Hepatocyte (in vitro differentiated cells): ENCODE data around the gene ABCD4. TPM values are rescaled to one million over a fixed set of nuclear protein-coding genes. Genes with fewer than 3 reads are reported as not detected.
"Not testable (repeated sequence)": the region's sequence is repeated elsewhere in the genome, so short reads cannot be mapped to it uniquely, and the experiment has no call there.

Experiments
- DNase-seq: peaks from one replicate; pipeline ENCODE4 v3.0.0-alpha.2; 2016; ENCODE audit warnings: low spot score
- H2AFZ ChIP-seq: fragments of 200-600 bp; sonication (generic); 2 replicates; pipeline ENCODE4 v1.6.0; 2016; ENCODE audit warnings: antibody characterized with exemption, mild to moderate bottlenecking
- H3K27ac ChIP-seq: fragments of 200-600 bp; sonication (generic); 2 replicates; pipeline ENCODE4 v1.5.1; 2016; ENCODE audit warnings: mild to moderate bottlenecking
- H3K27me3 ChIP-seq: fragments of 200-600 bp; sonication (generic); 2 replicates; pipeline ENCODE4 v1.6.1; 2016
- H3K36me3 ChIP-seq: fragments of 200-600 bp; sonication (generic); replicated peaks from 2 replicates; pipeline ENCODE4 v1.5.1; 2016; ENCODE audit warnings: low read depth; ENCODE audit not compliant: insufficient read depth
- H3K4me1 ChIP-seq: fragments of 200-600 bp; sonication (generic); 2 replicates; pipeline ENCODE4 v1.5.1; 2016; ENCODE audit warnings: mild to moderate bottlenecking, moderate library complexity; ENCODE audit not compliant: insufficient read depth
- H3K4me2 ChIP-seq: fragments of 200-600 bp; sonication (generic); 2 replicates; pipeline ENCODE4 v1.6.0; 2016
- H3K4me3 ChIP-seq: fragments of 200-600 bp; sonication (generic); 2 replicates; pipeline ENCODE4 v1.5.1; 2016; ENCODE audit warnings: mild to moderate bottlenecking
- H3K79me2 ChIP-seq: fragments of 200-600 bp; sonication (generic); 2 replicates; pipeline ENCODE4 v1.6.0; 2017; ENCODE audit warnings: mild to moderate bottlenecking
- H3K9me2 ChIP-seq: fragments of 200-600 bp; sonication (generic); replicated peaks from 2 replicates; pipeline ENCODE4 v1.6.0; 2017; ENCODE audit warnings: mild to moderate bottlenecking; ENCODE audit not compliant: insufficient read depth
- H3K9me3 ChIP-seq: fragments of 200-600 bp; sonication (generic); 2 replicates; pipeline ENCODE4 v1.5.1; 2016; ENCODE audit warnings: low read depth, mild to moderate bottlenecking
- H4K20me1 ChIP-seq: fragments of 200-600 bp; sonication (generic); 2 replicates; pipeline ENCODE4 v1.6.0; 2016; ENCODE audit warnings: mild to moderate bottlenecking; ENCODE audit not compliant: insufficient read depth, poor library complexity, severe bottlenecking
- EZH2 ChIP-seq: fragments of 200-600 bp; sonication (generic); IDR thresholded peaks from 2 replicates; pipeline ENCODE4 v1.6.1; 2016; ENCODE audit warnings: antibody characterized with exemption, mild to moderate bottlenecking, borderline replicate concordance
- EZH2phosphoT487 ChIP-seq: fragments of 200-600 bp; sonication (generic); IDR thresholded peaks from one replicate; pipeline ENCODE4 v1.6.1; 2018; ENCODE audit warnings: antibody characterized with exemption, mild to moderate bottlenecking, low read depth, moderate library complexity; ENCODE audit not compliant: unreplicated experiment, severe bottlenecking
- WGBS: methylation state at CpG from one replicate; pipeline ENCODE4 v1.1.6; 2016; ENCODE audit warnings: low lambda C conversion rate; ENCODE audit errors: missing lambda C conversion rate; 5-methylcytosine and 5-hydroxymethylcytosine counted together
- polyA plus RNA-seq: library from polyadenylated mRNA; unstranded; fragments of >200 nt; fragmentation: Nextera tagmentation; extraction: Ambion mirVana; gene quantifications from 2 replicates; pipeline ENCODE4 v1.2.1, GENCODE V29; 2016
- total RNA-seq: library from RNA; depleted of rRNA; stranded (reverse); fragments of >200 nt; gene quantifications from 2 replicates; pipeline ENCODE4 v1.2.3, GENCODE V29; 2014
- TF ChIP-seq, protein P1 (sequence below): fragments of 200-600 bp; sonication (generic); IDR thresholded peaks from 2 replicates; pipeline ENCODE4 v1.5.1; 2016; ENCODE audit warnings: antibody characterized with exemption, mild to moderate bottlenecking; ENCODE audit not compliant: poor library complexity

The ABCD4 gene
- total and polyA plus RNA-seq, 2 experiments from 2014 or later: 44.0 to 71.9 TPM

DNA sequence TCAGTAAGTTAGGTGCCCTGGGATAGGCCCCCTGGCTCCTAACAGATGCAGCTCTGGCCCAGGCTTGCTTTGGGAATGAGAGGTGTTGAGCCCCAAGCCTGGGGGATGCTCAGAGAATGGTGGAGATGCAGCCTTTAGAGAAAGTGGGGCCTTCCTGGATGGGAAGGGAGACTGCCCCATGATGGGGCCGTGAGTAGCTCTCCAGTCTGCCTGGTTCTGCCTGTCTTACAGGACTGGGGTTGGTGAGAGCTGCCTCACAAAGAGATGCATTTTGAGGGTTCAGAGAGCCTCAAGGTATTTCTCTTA, 45.0 kb upstream of the ABCD4 start:
- Histone ChIP-seq H3K79me2 (no peaks in the 10 kb centered on the region), H3K4me2 (no peak overlapping the region), H3K27ac (no peak overlapping the region), H2AFZ (no peak overlapping the region), H3K9me3 (no peaks in the 10 kb centered on the region), H3K4me3 (no peak overlapping the region), H3K27me3 (peaks cover 3% of the 10 kb centered on the region), H3K4me1 (peaks cover 15% of the 10 kb centered on the region), H3K36me3 (no peaks in the 10 kb centered on the region), H3K9me2 (no peaks in the 10 kb centered on the region), H4K20me1 (no peaks in the 10 kb centered on the region)
- TF ChIP-seq, protein P1, sequence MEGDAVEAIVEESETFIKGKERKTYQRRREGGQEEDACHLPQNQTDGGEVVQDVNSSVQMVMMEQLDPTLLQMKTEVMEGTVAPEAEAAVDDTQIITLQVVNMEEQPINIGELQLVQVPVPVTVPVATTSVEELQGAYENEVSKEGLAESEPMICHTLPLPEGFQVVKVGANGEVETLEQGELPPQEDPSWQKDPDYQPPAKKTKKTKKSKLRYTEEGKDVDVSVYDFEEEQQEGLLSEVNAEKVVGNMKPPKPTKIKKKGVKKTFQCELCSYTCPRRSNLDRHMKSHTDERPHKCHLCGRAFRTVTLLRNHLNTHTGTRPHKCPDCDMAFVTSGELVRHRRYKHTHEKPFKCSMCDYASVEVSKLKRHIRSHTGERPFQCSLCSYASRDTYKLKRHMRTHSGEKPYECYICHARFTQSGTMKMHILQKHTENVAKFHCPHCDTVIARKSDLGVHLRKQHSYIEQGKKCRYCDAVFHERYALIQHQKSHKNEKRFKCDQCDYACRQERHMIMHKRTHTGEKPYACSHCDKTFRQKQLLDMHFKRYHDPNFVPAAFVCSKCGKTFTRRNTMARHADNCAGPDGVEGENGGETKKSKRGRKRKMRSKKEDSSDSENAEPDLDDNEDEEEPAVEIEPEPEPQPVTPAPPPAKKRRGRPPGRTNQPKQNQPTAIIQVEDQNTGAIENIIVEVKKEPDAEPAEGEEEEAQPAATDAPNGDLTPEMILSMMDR: no peak
- TF ChIP-seq EZH2phosphoT487 (no peak), EZH2 (no peak)
- DNase-seq: no peak
- 54% methylated on average over 1 of the region's 1 CpG for WGBS

DNA sequence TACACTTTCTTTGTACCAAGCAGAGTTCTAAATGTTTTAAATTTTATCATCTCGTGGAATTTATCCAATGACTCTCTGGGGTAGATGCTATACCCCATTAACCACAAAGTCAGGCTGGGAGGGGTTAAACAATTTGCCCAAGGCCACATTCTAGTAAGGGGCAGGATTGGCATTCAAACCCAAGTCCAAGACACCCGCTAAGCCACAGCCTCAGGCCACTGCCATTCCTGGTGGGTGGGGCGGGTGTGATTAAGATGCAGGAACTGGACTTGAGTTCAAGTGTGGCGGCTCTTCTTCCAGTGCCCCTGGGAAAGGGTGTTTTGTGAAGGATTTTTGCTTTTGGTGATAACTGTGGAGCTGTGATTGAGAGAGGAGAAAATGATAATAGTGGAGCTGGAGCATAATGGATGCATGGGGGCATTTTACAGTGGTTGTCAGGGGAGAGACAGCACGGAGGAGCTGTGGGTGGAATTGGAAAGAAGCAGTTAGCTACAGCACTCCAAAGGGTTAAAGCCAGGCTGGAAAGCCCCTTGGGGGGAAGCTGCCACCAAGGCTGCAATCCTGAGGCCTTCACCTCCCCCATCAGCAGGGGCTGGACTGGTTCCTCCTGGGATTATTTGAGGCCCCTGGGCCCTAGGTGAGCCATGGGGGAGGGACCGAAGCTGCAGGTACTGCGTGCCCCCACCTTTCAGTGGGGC, 44.5 kb upstream of the ABCD4 start:
- Histone ChIP-seq H4K20me1 (no peaks in the 10 kb centered on the region), H3K27ac (no peak overlapping the region), H3K4me2 (no peak overlapping the region), H2AFZ (no peak overlapping the region), H3K9me2 (no peaks in the 10 kb centered on the region), H3K79me2 (no peaks in the 10 kb centered on the region), H3K36me3 (no peaks in the 10 kb centered on the region), H3K4me1 (peaks cover 15% of the 10 kb centered on the region), H3K9me3 (no peaks in the 10 kb centered on the region), H3K4me3 (no peak overlapping the region), H3K27me3 (peaks cover 3% of the 10 kb centered on the region)
- 49% methylated on average over 7 of the region's 7 CpGs for WGBS
- no peak for TF ChIP-seq EZH2
- no peak for DNase-seq

DNA sequence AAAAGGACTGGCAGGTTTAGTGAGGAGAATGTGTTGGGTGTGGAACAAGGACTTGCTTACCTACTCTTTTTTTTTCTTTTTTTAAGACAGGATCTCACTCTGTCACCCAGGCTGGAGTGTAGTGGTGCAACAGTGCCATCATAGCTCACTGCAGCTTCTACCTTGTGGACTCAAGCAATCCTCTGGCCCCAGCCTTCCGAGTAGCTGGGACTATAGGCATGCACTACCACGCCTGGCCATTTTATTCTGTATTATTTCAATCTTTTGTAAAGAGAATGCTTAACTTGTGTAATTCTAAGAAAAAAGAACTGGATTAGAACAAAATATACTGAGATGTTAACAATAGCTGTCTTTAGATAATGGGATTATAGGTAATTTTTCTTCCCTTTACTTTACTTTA, 43.6 kb upstream of the ABCD4 start:
- 66% methylated on average over 2 of the region's 2 CpGs for WGBS
- no peak overlapping the region for H3K4me2 ChIP-seq

DNA sequence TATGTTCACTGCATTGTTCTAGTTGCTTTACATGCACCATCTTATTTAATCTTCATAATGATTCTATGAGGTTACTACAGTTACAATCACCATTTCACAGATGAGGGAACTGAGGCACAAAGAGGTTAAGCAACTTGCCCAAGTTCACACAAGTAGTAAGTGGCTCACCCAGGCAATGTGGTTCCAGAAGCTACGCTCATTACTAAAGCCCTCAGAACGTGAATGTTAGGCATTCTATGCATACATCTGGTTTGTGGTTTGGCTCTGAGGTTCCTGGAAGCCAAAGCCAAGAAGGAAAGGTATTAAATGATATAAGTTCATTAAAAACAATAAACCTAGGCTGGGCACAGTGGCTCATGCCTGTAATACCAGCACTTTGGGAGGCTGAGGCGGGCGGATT, 31.2 kb upstream of the ABCD4 start:
- Histone ChIP-seq H3K36me3 (no peaks in the 10 kb centered on the region), H3K9me3 (no peaks in the 10 kb centered on the region), H4K20me1 (no peaks in the 10 kb centered on the region), H2AFZ (no peak overlapping the region), H3K4me2 (no peak overlapping the region), H3K27ac (no peak overlapping the region), H3K79me2 (no peaks in the 10 kb centered on the region), H3K4me3 (no peak overlapping the region), H3K4me1 (no peaks in the 10 kb centered on the region), H3K9me2 (no peaks in the 10 kb centered on the region), H3K27me3 (no peaks in the 10 kb centered on the region)
- 82% methylated on average over 4 of the region's 4 CpGs for WGBS
- TF ChIP-seq, protein P1: no peak
- TF ChIP-seq EZH2phosphoT487 (no peak), EZH2 (no peak)
- no peak for DNase-seq

More for the DNA sequence above, 43.6 kb upstream of the ABCD4 start:
- H3K27me3 ChIP-seq: peaks cover 3% of the 10 kb centered on the region
- no peaks in the 10 kb centered on the region for H3K79me2 ChIP-seq
- peaks cover 15% of the 10 kb centered on the region for H3K4me1 ChIP-seq
- no peaks in the 10 kb centered on the region for H3K9me3 ChIP-seq
- TF ChIP-seq, protein P1: no peak
- TF ChIP-seq EZH2 (no peak), EZH2phosphoT487 (no peak)
- no peaks in the 10 kb centered on the region for H3K9me2 ChIP-seq
- no peak overlapping the region for H3K4me3 ChIP-seq
- no peak overlapping the region for H3K27ac ChIP-seq
- H4K20me1 ChIP-seq: no peaks in the 10 kb centered on the region
- H2AFZ ChIP-seq: no peak overlapping the region
- no peak for DNase-seq
- H3K36me3 ChIP-seq: no peaks in the 10 kb centered on the region

DNA sequence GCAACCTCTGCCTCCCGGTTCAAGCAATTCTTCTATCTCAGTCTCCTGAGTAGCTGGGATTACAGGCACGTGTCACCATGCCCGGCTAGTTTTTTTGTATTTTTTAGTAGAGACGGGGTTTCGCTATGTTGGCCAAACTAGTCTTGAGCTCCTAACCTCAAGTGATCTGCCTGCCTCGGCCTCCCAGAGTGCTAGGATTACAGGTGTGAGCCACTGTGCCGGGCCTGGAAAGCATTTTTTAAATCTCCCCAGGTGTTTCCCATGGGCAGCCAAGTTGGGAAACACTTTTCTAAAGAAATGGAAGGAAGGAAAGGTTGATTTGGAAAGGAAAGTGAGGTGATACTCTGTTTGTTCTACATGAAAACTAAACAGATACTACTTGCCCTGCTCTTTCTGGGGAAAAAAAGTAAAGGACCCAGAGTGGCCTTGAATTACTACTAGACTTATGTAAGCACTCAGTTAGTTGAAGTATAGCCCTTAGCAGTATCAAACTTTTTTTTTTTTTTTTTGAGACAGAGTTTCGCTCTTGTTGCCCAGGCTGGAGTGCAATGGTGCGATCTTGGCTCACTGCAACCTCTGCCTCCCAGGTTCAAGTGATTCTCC, 27.3 kb upstream of the ABCD4 start:
- 83% methylated on average over 9 of the region's 9 CpGs for WGBS
- H3K9me3 ChIP-seq, H3K36me3 ChIP-seq, H3K9me2 ChIP-seq, H3K4me3 ChIP-seq, H3K4me2 ChIP-seq, H2AFZ ChIP-seq, DNase-seq, H4K20me1 ChIP-seq, H3K79me2 ChIP-seq, H3K27me3 ChIP-seq, H3K27ac ChIP-seq: not testable (repeated sequence)
- peaks cover 14% of the 10 kb centered on the region for H3K4me1 ChIP-seq
